ENCODE results near the gene MOCOS.

DNA sequence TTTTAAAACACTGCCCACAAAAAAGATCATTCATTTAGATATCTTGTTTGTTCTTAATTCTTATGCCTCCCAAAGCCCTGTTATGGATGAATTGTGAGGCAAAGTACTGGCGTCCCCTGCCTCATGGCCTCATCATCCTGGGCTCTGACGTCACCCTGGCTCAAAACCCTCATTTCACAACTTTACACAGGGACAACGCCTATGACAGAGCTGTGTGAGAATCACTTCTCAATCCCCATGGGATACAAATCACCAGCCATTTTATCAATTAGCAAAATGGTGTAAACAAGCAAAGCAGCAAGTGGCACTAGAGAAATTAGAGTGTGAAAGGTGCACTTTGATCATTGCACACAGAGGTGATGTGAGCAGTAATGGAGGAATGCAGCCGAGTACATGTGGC is 126.8 kb downstream of the MOCOS start:
- no peak for TF ChIP-seq EZH2 (IDR thresholded peaks at IDR 0.05; ENCODE audit: borderline replicate concordance, low read length)
- TF ChIP-seq, protein P1, sequence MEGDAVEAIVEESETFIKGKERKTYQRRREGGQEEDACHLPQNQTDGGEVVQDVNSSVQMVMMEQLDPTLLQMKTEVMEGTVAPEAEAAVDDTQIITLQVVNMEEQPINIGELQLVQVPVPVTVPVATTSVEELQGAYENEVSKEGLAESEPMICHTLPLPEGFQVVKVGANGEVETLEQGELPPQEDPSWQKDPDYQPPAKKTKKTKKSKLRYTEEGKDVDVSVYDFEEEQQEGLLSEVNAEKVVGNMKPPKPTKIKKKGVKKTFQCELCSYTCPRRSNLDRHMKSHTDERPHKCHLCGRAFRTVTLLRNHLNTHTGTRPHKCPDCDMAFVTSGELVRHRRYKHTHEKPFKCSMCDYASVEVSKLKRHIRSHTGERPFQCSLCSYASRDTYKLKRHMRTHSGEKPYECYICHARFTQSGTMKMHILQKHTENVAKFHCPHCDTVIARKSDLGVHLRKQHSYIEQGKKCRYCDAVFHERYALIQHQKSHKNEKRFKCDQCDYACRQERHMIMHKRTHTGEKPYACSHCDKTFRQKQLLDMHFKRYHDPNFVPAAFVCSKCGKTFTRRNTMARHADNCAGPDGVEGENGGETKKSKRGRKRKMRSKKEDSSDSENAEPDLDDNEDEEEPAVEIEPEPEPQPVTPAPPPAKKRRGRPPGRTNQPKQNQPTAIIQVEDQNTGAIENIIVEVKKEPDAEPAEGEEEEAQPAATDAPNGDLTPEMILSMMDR (conservative IDR thresholded peaks at IDR 0.05 in 1 of 2, IDR thresholded peaks at IDR 0.05 in 1 of 2; ENCODE audit: extremely low read depth in 1 of 2, insufficient read depth in 1 of 2, low read depth in 1 of 2, low read length in 2 of 2): no peak

Data from mammary epithelial cell (primary cell).